K562 (cell line): Measurements from ENCODE around the gene RBM17. TPM values are rescaled to one million over a fixed set of nuclear protein-coding genes. Genes with fewer than 3 reads are reported as not detected.

Experiments used
- BDP1 ChIP-seq: IDR thresholded peaks from 3 replicates; pipeline ENCODE4 v1.6.1; 2011; ENCODE audit not compliant: insufficient read length, insufficient read depth
- BRF1 ChIP-seq: IDR thresholded peaks from 3 replicates; pipeline ENCODE4 v1.6.1; 2011; ENCODE audit warnings: borderline replicate concordance, mild to moderate bottlenecking; ENCODE audit not compliant: insufficient read length; ENCODE audit errors: extremely low read depth
- CREM ChIP-seq: IDR thresholded peaks from 2 replicates; pipeline ENCODE4 v1.6.1; 2014; ENCODE audit warnings: antibody characterized with exemption, low read depth
- DLX4 ChIP-seq: fragments of 250-450 bp; sonication (Bioruptor Pico); IDR thresholded peaks from 2 replicates; pipeline ENCODE4 v1.6.1; 2021; ENCODE audit warnings: mild to moderate bottlenecking
- E2F3 ChIP-seq: fragments of 250-450 bp; sonication (Bioruptor Pico); IDR thresholded peaks from 2 replicates; pipeline ENCODE4 v1.4.0; 2020; ENCODE audit warnings: mild to moderate bottlenecking
- ERF ChIP-seq: fragments of 450-650 bp; formaldehyde crosslinking; IDR thresholded peaks from 2 replicates; pipeline ENCODE4 v1.4.0; 2020; ENCODE audit warnings: mild to moderate bottlenecking, mixed read lengths
- HDAC3 ChIP-seq: fragments of 450-650 bp; IDR thresholded peaks from 2 replicates; pipeline ENCODE4 v1.6.1; 2018; ENCODE audit warnings: borderline replicate concordance, mild to moderate bottlenecking, moderate library complexity; ENCODE audit not compliant: partially characterized antibody
- HNRNPUL1 ChIP-seq: fragments of 200-400 bp; formaldehyde crosslinking; IDR thresholded peaks from 2 replicates; pipeline ENCODE4 v1.6.1; 2017; ENCODE audit warnings: low read length
- NELFE ChIP-seq: IDR thresholded peaks from 2 replicates; pipeline ENCODE4 v1.6.1; 2011; ENCODE audit warnings: mild to moderate bottlenecking; ENCODE audit not compliant: insufficient read depth, insufficient read length
- NFIX ChIP-seq: fragments of 250-450 bp; sonication (Bioruptor Pico); IDR thresholded peaks from 2 replicates; pipeline ENCODE4 v1.4.0; 2020; ENCODE audit warnings: low read depth, mild to moderate bottlenecking, moderate library complexity
- NR1H2 ChIP-seq: sonication (generic); formaldehyde crosslinking; IDR thresholded peaks from 2 replicates; pipeline ENCODE4 v1.4.0; 2020; ENCODE audit warnings: mild to moderate bottlenecking, missing genetic modification reagents
- NR2F6 ChIP-seq: fragments of 450-650 bp; formaldehyde crosslinking; IDR thresholded peaks from 2 replicates; pipeline ENCODE4 v1.4.0; 2020; ENCODE audit warnings: mild to moderate bottlenecking
- SOX6 ChIP-seq: fragments of 450-650 bp; IDR thresholded peaks from 2 replicates; pipeline ENCODE4 v1.6.1; 2014; ENCODE audit warnings: mild to moderate bottlenecking
- TCF7 ChIP-seq: sonication (generic); IDR thresholded peaks from 2 replicates; pipeline ENCODE4 v1.6.1; 2016; ENCODE audit warnings: antibody characterized with exemption, borderline replicate concordance
- ZBTB49 ChIP-seq: sonication (generic); formaldehyde crosslinking; IDR thresholded peaks from 2 replicates; pipeline ENCODE4 v1.8.0; 2022; ENCODE audit warnings: missing genetic modification reagents, mild to moderate bottlenecking, borderline replicate concordance
- ZKSCAN8 ChIP-seq: fragments of 200-800 bp; sonication (Bioruptor generic); IDR thresholded peaks from 2 replicates; pipeline ENCODE4 v1.6.1; 2016; ENCODE audit warnings: missing genetic modification characterization, missing compliant biosample characterization
- ZNF384 ChIP-seq: IDR thresholded peaks from 2 replicates; pipeline ENCODE4 v1.6.1; 2012; ENCODE audit warnings: low read depth, low read length, improper control_type of control experiment
- ZNF431 ChIP-seq: sonication (generic); formaldehyde crosslinking; IDR thresholded peaks from 2 replicates; pipeline ENCODE4 v1.8.0; 2022; ENCODE audit warnings: mild to moderate bottlenecking, missing genetic modification reagents
- ZNF830 ChIP-seq: fragments of 250-450 bp; sonication (Bioruptor Pico); IDR thresholded peaks from 2 replicates; pipeline ENCODE4 v1.5.0; 2021; ENCODE audit warnings: mild to moderate bottlenecking
- polyA plus RNA-seq, 8 experiments: library from polyadenylated mRNA; depleted of rRNA in 4 of 8; stranded (reverse) in 5 of 8; unstranded in 3 of 8; fragments of >200 nt; fragmentation: Nextera tagmentation in 2 of 8; fragmentation: Illumina TruSeq in 1 of 8; extraction: Ambion mirVana in 2 of 8; extraction: Trizol in 1 of 8; gene quantifications; 2 replicates each; pipeline versions ENCODE4 v1.2.1 to v1.2.3, GENCODE V29; 2011 to 2014; ENCODE audit warnings: inconsistent platforms in 1 of 8, missing spikeins in 1 of 8
- total RNA-seq, 7 experiments: library from RNA; depleted of rRNA in 6 of 7; stranded (reverse); fragments of >200 nt in 6 of 7; fragmentation: Illumina TruSeq in 2 of 7; extraction: Trizol in 2 of 7; gene quantifications; 2 replicates each; pipeline versions ENCODE4 v1.2.1 to v1.2.3, GENCODE V29; 2011 to 2021; ENCODE audit warnings: low replicate concordance in 1 of 7
- TF ChIP-seq, protein P1 (sequence below): fragments of 450-650 bp; IDR thresholded peaks from 2 replicates; pipeline ENCODE4 v1.6.1; 2016; ENCODE audit warnings: mild to moderate bottlenecking
- TF ChIP-seq, protein P2 (sequence below), 2 experiments: fragments of 150-350 bp in 1 of 2; IDR thresholded peaks; 2 replicates each; pipeline ENCODE4 v1.6.1; 2012 to 2016; ENCODE audit warnings: low read depth in 2 of 2, low read length in 2 of 2, mild to moderate bottlenecking in 1 of 2, moderate library complexity in 1 of 2

Gene RBM17
- total and polyA plus RNA-seq, 9 of the 15 experiments (the other 6 are each of a cell fraction or from before 2014, with no cell fraction given): 23.6 to 217 (median 124) TPM

- TF ChIP-seq ZNF384 (peak; percentile 54; the same call in 1 of the 2 replicates), BRF1 (no peak), ZKSCAN8 (CRISPR knock-in tag) (no peak), DLX4 (CRISPR knock-in tag) (no peak), SOX6 (0 out of 2 replicates have a peak, but pooled peaks have one; percentile 31), HDAC3 (no peak), ZBTB49 (CRISPR knock-in tag) (no peak), ZNF830 (no peak), CREM (peak; percentile 78), NFIX (CRISPR knock-in tag) (no peak), HNRNPUL1 (no peak), NELFE (no peak), NR2F6 (CRISPR knock-in tag) (no peak), TCF7 (no peak), ZNF431 (CRISPR knock-in tag) (no peak), BDP1 (no peak), NR1H2 (CRISPR knock-in tag) (no peak), ERF (CRISPR knock-in tag) (0 out of 2 replicates have a peak, but pooled peaks have one; percentile 61), E2F3 (0 out of 2 replicates have a peak, but pooled peaks have one; percentile 7)
- TF ChIP-seq, protein P1, sequence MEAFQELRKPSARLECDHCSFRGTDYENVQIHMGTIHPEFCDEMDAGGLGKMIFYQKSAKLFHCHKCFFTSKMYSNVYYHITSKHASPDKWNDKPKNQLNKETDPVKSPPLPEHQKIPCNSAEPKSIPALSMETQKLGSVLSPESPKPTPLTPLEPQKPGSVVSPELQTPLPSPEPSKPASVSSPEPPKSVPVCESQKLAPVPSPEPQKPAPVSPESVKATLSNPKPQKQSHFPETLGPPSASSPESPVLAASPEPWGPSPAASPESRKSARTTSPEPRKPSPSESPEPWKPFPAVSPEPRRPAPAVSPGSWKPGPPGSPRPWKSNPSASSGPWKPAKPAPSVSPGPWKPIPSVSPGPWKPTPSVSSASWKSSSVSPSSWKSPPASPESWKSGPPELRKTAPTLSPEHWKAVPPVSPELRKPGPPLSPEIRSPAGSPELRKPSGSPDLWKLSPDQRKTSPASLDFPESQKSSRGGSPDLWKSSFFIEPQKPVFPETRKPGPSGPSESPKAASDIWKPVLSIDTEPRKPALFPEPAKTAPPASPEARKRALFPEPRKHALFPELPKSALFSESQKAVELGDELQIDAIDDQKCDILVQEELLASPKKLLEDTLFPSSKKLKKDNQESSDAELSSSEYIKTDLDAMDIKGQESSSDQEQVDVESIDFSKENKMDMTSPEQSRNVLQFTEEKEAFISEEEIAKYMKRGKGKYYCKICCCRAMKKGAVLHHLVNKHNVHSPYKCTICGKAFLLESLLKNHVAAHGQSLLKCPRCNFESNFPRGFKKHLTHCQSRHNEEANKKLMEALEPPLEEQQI: peak; percentile 99
- TF ChIP-seq, protein P2, sequence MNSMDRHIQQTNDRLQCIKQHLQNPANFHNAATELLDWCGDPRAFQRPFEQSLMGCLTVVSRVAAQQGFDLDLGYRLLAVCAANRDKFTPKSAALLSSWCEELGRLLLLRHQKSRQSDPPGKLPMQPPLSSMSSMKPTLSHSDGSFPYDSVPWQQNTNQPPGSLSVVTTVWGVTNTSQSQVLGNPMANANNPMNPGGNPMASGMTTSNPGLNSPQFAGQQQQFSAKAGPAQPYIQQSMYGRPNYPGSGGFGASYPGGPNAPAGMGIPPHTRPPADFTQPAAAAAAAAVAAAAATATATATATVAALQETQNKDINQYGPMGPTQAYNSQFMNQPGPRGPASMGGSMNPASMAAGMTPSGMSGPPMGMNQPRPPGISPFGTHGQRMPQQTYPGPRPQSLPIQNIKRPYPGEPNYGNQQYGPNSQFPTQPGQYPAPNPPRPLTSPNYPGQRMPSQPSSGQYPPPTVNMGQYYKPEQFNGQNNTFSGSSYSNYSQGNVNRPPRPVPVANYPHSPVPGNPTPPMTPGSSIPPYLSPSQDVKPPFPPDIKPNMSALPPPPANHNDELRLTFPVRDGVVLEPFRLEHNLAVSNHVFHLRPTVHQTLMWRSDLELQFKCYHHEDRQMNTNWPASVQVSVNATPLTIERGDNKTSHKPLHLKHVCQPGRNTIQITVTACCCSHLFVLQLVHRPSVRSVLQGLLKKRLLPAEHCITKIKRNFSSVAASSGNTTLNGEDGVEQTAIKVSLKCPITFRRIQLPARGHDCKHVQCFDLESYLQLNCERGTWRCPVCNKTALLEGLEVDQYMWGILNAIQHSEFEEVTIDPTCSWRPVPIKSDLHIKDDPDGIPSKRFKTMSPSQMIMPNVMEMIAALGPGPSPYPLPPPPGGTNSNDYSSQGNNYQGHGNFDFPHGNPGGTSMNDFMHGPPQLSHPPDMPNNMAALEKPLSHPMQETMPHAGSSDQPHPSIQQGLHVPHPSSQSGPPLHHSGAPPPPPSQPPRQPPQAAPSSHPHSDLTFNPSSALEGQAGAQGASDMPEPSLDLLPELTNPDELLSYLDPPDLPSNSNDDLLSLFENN (IDR thresholded peaks at IDR 0.05; ENCODE audit: low read depth in 2 of 2, low read length in 2 of 2): peak in 1 of 2 experiments; percentile 54; a peak in 1 of 4 replicates
These were observed at the start of gene RBM17 (continued) for GRCh38 chr10:6088721-6089333.
